HG03432 (cell line): Measurements from ENCODE around the gene CTRB1.
"Not testable (repeated sequence)": the region's sequence is repeated elsewhere in the genome, so short reads cannot be mapped to it uniquely, and the experiment has no call there.

Experiments
- ATAC-seq: cut with Tn5 transposase; IDR thresholded peaks from one replicate; pipeline ENCODE4 v1.9.1; 2021; ENCODE audit warnings: mild to moderate bottlenecking, moderate library complexity; ENCODE audit not compliant: unreplicated experiment

Gene CTRB1

DNA sequence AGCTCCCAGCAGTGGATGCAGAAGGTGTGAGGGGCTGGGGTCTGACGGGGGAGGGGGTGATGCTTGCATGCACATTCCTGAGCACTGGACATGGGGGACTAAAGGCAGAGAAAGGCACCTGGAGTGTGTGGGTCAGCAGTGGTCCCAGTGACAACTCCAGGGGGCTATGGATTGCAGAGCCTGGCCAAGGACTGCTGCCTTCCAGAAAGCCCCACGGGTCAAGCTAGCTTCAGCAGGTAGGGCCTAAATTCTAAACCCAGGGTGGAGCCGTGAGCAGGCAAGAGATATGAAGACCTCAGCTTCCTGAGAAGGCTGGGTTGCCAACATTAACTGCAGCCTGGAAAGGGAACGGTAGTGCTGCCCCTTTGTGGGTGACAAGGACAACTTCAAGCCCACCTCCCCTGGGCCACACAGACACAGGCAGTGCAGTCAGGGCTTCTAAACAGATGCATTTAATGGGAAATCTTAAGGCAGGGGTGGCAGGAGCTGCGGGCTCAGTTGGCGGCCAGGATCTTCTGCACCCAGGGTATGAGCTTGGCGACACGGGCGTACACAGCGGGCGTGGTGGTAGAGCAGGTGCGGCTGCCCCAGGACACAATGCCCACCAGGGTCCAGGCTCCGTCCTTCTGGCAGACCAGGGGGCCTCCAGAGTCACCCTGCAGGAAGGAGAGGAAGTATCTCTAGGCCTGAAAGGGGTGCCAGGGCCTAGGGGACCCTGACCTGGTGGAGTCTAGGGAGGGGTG, 14.9 kb upstream of the CTRB1 start:
- ATAC-seq: no peak

DNA sequence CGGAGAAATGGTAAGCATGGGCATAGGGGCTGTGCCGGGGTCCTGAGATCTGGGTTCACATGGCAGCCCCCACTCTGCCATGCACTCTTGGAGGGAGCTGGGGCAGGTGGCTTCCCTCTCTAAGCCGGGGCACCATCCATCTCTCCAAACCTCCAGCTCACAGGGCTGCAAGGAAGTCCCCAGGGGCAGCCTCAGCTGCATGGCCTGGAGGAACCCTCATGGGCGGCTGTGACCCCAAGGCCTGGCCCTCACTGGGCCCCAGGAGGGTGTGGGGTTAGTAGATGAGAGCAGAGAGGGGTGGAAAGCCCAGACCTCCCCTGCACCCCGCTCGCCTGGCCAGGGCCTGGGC, 14.4 kb upstream of the CTRB1 start:
- no peak for ATAC-seq

DNA sequence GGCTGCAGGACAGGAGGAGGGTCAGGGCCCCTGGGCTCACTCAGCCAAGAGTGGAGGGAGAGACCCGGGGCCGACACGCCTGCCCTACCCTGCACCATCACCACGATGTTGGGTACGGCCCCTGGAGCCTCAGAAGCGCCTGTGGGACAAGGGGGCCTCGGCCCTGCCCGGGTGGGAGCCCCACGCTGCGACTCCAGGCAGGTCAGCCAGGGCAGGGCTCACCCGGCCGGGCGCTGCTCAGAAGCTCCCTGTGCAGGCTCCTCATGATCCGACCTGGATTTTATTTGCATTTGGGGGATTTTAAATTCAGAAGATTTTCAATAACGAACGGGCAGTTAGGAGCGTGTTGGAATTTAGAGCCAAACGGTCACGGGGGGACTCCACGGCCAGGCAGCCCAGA, 13.9 kb upstream of the CTRB1 start:
- not testable (repeated sequence) for ATAC-seq

DNA sequence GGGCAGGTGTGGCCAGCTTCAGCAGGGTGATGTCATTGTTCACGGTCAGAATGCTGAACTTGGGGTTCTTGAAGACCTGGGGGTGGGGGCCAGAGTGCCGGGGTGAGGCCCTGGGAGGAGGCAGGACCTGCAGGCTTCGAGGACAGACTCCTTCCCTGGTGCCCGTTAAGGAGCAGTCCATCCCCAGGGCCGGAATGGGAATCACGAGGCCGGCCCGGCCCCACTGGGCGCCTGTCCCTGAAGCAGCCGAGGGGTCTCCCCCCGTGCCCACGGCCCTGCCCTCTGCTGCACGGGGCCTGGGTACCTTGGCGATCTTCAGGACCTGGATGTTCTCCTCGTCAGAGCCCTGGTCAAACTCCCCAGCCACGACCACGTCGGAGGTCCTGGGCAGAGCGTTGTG, 13.3 kb upstream of the CTRB1 start:
- ATAC-seq: not testable (repeated sequence)

DNA sequence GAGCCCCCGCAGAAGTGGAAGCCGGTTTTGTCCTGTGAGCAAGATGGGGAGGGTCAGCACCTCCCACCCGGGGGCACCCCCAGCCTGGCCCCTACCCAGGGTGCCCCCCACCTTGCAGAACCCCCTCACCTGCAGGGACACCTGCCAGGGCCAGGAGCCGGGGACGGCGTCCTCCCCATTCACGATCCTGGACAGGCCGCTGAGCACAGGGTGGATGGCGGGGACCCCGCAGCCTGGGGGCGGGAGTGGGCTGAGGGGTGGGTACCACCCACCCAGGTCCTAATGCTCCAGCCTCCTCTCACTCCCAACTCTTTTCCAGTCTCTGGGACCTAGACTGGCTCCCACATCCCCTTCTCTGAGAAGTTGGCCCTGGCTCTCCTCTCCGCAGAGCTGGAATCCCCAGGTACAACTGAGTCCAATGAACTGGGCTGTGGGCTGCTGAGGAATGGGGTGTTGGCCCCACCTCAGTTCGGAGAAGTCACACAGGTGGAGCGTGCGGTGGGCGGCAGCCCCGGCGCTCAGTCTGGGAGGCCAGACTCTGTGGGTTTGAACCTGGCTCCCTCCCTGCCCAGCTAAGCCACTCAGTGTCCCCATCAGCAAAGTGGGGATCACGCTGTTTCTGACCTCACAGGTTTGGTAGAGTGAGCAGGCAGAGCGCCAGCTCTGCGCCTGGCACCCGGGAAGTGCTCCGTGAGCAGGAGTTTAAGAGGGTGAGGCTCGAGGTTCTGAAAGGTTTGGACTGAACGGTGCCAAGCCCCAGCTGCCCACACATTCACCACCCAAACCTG, 12.6 kb upstream of the CTRB1 start:
- not testable (repeated sequence) for ATAC-seq

DNA sequence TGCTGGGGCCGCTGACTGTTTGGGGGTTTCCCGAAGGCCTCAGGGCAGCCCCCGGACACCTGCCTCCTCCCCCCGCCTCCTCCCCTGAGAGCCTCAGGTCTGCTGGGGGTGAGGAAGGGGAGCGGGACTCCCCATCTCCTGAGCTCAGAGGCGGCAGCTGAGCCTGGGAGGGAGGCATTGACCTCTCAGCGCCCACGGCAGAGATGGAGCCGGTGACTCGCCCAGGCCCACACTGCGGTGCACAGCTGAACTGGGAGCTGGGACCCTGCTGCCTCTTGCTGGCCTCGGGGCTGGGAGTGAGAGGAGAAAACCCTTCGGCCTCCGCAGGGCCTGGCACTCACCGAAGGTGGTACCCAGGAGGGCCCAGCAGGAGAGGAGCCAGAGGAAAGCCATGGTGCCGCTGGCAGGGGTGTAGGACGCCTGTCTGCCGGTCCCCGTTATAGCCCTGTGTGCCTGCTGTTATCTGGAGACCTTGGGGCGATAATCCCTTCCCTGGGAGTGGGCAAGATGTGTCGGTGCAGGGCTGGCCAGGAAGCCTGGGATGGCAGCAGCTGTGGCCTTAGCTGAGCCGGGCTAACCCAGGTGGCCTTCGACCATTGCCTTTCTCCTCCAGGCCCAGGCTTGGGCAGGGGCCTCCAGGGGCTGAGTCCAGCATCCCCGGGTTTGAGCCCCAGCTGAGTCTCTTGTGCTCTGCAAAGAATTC, 11.9 kb upstream of the CTRB1 start, which contains the start of gene CTRB2:
CTRB2 (minus strand) TSS at position 413 of the 703 bp plus-strand sequence; CDS start at position 393, 20 bp downstream.
- ATAC-seq: no peak

DNA sequence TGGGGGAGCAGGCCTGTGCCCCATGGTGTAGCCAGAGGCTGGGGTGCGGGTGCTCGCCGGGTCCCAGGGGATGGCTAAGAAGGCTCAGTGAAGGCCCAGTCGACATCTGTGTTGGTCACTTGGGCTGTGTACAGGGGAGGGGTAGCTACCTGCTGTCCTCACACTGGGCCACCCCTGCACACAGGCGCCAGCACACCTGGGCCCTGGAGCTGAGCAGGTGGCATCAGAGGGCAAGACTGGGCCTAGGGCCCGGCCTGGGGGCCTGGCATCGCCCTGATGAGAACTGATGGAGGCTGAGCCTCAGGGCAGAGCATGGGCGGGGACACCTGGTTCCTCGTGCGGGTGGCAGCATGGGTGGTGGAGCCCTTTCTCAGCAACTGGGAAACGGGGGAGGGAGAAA, 11.0 kb upstream of the CTRB1 start:
- no peak for ATAC-seq

DNA sequence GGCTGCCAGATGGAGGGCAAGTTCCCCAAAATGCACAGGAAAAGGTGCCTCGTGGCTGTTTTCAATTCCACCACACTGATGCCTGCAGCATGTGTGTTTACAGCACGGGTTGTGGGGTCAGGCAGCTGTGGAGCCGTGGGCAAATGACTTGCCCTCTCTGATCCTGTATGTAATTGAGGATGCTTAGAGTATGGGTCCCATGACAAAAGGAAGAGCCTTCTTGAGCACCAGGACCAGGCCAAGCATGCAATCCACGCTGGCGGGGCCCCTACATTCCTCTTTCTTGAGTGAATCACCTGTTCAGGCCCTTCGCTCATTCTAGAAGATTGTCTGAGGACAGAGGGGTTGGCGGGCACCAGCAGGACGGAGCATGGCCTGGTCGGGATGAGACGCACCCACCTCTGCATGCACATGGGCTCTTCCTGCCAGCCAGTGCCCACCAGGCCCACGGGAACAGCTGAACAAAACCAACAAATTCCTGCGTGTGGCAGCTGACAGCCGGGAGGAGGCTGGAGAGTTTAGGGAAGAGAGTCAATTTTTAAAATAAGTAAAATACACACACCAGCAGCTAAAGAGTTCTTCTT, 10.5 kb upstream of the CTRB1 start:
- no peak for ATAC-seq

DNA sequence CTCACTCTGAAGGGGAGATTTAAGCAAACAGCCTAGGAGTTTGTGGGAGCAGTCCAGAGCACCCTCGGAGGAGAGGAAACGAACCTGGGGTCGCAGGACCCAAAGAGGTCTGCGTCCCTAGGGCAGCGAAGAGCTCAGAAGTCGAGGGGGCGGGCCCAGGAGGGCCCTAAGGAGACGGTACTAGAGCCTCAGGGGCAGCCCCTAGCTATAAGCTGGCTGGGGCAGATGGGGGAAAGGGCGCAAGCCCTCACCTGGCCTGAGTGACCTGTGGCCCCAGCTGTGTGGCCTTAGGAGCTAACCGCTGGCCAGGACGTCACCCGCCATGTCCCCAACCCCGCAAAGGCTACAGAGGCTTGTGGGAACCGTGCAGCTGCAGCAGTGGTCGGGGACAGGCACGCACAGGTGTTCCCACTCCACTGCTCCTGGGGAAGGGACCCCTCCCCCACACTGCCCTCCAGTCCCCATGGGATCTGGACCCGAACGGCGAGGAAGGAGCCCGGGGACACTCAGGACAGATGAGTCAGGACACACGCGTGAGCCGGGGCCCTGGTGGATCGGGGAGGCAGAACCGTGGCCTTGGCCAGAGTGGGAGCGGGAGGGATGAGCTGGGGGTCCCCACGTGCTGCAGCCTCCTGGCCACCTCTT, 9.8 kb upstream of the CTRB1 start:
- ATAC-seq: no peak

DNA sequence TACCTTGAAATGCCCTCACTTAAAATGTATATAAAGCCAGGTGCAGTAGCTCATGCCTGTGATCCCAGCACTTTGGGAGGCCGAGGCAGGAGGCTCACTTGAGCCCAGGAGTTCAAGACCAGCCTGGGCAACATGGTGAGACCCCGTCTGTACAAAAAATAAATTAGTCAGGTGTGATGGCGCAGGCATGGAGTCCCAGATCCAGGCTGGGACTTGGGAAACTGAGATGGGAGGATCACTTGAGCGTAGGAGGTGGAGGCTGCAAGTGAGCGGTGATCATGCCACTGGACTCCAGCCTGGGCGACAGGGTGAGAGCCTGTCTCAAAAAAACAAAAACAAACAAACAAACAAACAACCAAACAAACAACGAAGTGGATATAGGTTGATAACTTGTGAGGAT, 9.3 kb upstream of the CTRB1 start:
- not testable (repeated sequence) for ATAC-seq

DNA sequence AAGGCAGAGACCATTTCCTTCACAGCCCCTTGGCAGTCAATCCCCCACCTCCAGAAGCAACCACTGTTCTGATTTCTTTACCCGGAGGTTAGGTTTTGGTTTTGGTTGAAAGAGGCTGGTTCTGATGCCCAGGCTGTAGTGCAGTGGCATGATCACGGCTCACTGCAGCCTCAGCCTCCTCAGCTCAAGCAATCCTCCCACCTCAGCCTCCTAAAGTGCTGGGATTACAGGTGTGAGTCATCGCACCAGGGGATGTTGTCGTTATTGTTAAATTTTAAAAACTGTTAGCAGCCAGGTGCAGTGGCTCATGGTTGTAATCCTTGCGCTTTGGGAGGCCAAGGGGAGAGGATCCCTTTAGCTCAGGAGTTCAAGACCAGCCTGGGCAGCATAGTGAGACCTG, 8.8 kb upstream of the CTRB1 start:
- ATAC-seq: no peak

DNA sequence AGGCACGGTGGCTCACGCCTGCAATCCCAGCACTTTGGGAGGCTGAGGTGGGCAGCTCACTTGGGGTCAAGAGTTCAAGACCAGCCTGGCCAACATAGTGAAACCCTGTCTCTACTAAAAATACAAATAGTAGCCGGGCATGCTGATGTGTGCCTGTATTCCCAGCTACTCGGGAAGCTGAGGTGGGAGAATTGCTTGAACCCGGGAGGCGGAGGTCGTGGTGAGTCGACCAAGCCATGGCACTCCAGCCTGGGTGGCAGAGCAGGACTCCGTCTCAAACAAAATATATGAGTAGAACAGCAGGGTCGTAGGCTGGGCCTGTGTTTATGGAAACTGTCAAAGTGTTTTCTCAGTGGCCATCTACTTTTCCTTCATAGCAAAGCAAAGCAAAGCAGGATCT, 7.5 kb upstream of the CTRB1 start:
- not testable (repeated sequence) for ATAC-seq

DNA sequence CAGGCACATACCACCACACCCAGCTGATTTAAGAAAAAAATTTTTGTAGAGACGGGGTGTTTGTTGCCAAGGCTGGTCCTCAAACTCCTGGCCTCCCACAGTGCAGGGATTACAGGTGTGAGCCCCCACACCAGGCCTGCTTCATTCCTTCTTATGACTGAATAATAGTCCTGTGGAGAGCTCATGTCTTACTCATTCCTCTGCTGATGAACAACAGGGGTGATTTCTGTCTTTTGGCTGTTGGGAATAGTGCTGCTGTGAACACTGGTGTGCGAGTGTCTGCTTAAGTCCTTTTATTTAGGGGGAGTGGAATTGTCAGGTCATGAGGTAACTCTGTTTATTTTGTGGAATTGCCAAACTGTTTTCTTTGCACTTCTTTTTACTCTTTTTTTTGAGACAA, 2.7 kb upstream of the CTRB1 start:
- ATAC-seq: no peak

DNA sequence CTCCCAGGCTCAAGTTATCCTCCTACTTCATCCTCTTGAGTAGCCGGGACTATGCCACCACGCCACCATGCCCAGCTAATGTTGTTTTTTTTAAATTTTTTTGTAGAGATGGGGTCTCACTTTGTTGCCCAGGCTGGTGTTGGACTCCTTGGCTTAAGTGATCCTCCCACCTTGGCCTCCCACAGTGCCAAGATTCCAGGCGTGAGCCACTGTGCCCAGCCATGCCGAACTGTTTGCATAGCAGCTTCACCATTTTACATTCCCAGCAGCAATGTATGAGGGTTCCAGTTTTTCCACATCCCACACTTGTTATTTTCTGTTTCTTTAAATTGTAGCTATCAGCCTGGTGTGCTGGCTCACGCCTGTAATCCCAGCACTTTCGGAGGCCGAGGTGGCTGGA, 2.2 kb upstream of the CTRB1 start:
- no peak for ATAC-seq

DNA sequence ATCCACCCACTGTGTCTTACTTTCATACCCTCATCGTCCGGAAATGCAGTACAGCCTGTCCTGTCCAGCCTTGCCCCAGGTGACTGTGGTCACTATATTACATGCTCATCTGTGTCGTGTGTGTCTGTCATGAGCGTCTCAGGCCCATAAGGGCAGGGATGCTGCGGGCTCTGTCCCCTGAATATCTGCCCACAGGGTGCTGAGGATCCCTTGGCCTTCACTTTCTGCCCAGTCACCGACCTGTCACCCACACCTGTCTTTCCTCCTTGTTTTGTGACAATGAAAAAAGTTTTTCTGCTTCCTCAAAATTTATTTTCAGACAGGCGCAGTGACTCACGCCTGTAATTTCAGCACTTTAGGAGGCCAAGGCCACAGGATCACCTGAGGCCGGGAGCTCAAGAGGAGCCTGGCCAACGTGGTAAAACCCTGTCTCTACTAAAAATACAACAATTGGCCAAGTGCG, 1.4 kb upstream of the CTRB1 start:
- no peak for ATAC-seq

DNA sequence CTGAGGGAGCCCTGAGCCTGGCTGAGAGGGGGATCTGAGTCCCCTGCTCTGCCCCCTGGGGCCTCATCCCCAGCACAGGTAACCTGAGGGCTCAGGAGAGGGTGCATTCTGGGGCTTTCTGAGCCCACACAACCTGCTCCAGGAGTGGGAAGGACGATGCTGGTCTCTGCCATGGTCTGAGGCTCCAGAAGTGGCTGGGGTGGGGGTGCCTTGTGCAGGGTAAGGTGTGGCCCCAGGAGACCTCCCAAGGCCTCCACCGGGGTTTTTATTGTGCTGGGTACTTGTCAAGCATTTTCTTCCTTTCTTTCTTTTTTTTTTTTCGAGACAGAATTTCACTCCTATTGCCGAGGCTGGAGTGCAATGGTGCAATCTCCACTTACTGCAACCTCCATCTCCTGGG, 300 bp downstream of the CTRB1 start:
- ATAC-seq: no peak

DNA sequence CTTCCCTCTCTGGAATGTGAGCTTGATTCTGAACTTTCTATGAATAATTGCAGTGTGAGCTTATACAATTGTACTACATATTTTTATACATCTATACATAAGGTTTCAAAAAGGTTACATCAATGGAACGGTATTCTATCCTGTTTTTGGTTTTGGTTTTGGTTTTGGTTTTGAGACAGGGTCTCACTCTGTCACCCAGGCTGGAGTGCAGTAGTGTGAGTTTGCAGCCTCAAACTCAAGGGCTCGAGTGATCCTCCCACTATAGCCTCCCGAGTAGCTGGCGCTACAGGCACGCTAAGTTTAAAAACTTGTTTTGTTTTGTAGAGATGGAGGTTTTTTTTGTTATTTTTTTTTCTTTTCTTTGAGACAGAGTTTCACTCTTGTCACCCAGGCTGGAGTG, 1.1 kb downstream of the CTRB1 start:
- peak; percentile 41 for ATAC-seq

DNA sequence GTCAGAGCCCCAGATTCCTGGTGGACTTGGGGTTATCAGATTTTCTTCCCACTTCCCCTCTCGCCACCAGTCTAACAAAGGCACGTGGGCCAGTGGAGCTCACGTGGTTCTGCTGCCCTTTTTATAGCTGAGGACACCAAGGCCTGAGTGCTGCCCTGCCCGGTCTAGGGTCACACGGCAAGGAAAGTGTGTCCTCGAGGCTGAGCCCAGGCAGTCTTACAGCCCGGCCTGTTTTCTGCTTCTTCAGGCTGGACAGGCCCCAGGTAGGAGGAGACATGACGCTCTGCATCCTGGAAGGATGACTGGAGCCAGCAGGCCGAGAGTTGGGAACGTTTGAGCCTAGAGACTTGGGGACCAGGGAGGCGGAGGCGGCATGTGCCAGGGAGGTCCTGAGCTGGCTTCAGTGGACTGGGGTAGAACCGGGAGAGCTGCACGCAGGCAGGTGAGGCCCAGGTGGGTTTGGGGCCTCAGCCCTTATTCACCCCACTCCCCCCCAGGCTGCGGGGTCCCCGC, 3.5 kb downstream of the CTRB1 start:
- no peak for ATAC-seq

DNA sequence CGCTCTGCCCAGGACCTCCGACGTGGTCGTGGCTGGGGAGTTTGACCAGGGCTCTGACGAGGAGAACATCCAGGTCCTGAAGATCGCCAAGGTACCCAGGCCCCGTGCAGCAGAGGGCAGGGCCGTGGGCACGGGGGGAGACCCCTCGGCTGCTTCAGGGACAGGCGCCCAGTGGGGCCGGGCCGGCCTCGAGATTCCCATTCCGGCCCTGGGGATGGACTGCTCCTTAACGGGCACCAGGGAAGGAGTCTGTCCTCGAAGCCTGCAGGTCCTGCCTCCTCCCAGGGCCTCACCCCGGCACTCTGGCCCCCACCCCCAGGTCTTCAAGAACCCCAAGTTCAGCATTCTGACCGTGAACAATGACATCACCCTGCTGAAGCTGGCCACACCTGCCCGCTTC, 4.3 kb downstream of the CTRB1 start:
- ATAC-seq: not testable (repeated sequence)

DNA sequence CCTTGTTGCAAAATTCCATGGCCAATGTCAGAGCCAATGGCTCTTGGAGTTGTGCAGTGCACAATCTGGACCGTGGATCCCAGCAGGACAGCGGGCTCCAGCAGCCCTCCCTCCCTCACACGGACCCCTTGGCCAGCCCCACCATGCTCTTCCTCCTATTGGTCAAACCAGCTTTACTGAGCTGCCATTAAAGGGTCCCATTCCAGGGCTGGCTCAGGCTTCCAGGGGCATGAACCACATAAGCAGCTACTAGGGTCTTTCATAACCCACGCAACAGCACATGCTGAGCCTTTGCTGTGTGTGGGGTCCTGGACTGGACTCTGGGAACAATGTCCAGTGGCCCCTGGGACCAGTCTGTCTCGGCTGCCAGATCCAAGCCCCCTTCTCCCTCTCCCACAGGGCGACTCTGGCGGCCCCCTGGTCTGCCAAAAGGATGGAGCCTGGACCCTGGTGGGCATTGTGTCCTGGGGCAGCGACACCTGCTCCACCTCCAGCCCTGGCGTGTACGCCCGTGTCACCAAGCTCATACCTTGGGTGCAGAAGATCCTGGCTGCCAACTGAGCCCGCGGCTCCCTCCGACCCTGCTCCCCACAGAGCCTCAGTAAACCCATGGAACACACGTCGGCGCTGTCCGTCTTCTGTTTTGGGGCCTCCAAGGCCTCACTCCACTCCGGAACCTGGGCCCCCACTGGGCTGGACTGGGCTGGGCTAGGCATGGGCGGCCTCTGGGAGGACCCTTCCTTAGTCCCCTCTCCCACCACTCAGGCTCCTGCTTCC, 5.7 kb downstream of the CTRB1 start:
- ATAC-seq: no peak
